Liver (tissue), 9 donors: ENCODE data around the gene RYR3. TPM values are rescaled to one million over a fixed set of nuclear protein-coding genes. Genes with fewer than 3 reads are reported as not detected.
A peak's percentile ranks its signal among the peaks of the same experiment; 100 is the strongest.

Experiments
- DNase-seq: peaks from one replicate; pipeline ENCODE4 v3.0.0-alpha.2; 2017; ENCODE audit warnings: low spot score
- H3K27ac ChIP-seq, 2 donors: one replicate each; pipeline ENCODE4 v1.7.0; 2013; ENCODE audit warnings: inconsistent platforms in 2 of 2, low read length in 2 of 2, control low read depth in 1 of 2, low read depth in 1 of 2, mild to moderate bottlenecking in 1 of 2
- H3K27me3 ChIP-seq, 4 donors: one replicate each; pipeline versions ENCODE4 v1.6.1 to v1.7.0; 2013; ENCODE audit warnings: low read length in 3 of 4, inconsistent platforms in 1 of 4, mild to moderate bottlenecking in 1 of 4, moderate library complexity in 1 of 4; ENCODE audit not compliant: control insufficient read depth in 4 of 4, insufficient read depth in 4 of 4
- H3K36me3 ChIP-seq, 4 donors: one replicate each; pipeline versions ENCODE4 v1.6.1 to v1.7.0; 2013; ENCODE audit warnings: low read length in 3 of 4, mild to moderate bottlenecking in 3 of 4, low read depth in 1 of 4, moderate library complexity in 1 of 4; ENCODE audit not compliant: control insufficient read depth in 4 of 4, insufficient read depth in 3 of 4
- H3K4me1 ChIP-seq, 4 donors: one replicate each; pipeline versions ENCODE4 v1.6.1 to v1.7.0; 2013; ENCODE audit warnings: low read length in 3 of 4, mild to moderate bottlenecking in 3 of 4, moderate library complexity in 1 of 4; ENCODE audit not compliant: control insufficient read depth in 4 of 4, insufficient read depth in 4 of 4
- H3K4me3 ChIP-seq, 3 donors: one replicate each; pipeline versions ENCODE4 v1.6.1 to v1.7.0; 2013; ENCODE audit warnings: low read length in 3 of 3, control low read depth in 1 of 3, low read depth in 1 of 3, mild to moderate bottlenecking in 1 of 3
- H3K9ac ChIP-seq, 2 donors: one replicate each; pipeline ENCODE4 v1.7.0; 2013; ENCODE audit warnings: low read length in 2 of 2, mild to moderate bottlenecking in 2 of 2, moderate library complexity in 2 of 2, control low read depth in 1 of 2, low read depth in 1 of 2
- H3K9me3 ChIP-seq, 4 donors: one replicate each; pipeline versions ENCODE4 v1.6.1 to v1.7.0; 2013; ENCODE audit warnings: low read length in 3 of 4; ENCODE audit not compliant: control insufficient read depth in 4 of 4
- CTCF ChIP-seq: fragments of 150-350 bp; IDR thresholded peaks from 2 replicates; pipeline ENCODE4 v1.5.1; 2017; ENCODE audit warnings: improper control_type of control experiment, low read depth, low read length; ENCODE audit not compliant: missing input control
- EGR1 ChIP-seq, 2 donors: IDR thresholded peaks; 2 replicates each; pipeline ENCODE4 v1.6.1; 2016 to 2018; ENCODE audit warnings: antibody characterized with exemption in 2 of 2, low read depth in 2 of 2
- FOXA1 ChIP-seq: IDR thresholded peaks from 2 replicates; pipeline ENCODE4 v1.6.1; 2016; ENCODE audit warnings: antibody characterized with exemption
- GABPA ChIP-seq, 2 donors: IDR thresholded peaks in 1 of 2; conservative IDR thresholded peaks in 1 of 2; 2 replicates each; pipeline ENCODE4 v1.6.1; 2016; ENCODE audit warnings: antibody characterized with exemption in 2 of 2, mild to moderate bottlenecking in 1 of 2, moderate library complexity in 1 of 2
- HNF4A ChIP-seq, 2 donors: conservative IDR thresholded peaks; 2 replicates each; pipeline ENCODE4 v1.6.1; 2016; ENCODE audit warnings: antibody characterized with exemption in 2 of 2, mild to moderate bottlenecking in 2 of 2
- HNF4G ChIP-seq: IDR thresholded peaks from 2 replicates; pipeline ENCODE4 v1.6.1; 2016; ENCODE audit warnings: antibody characterized with exemption
- JUND ChIP-seq, 2 donors: IDR thresholded peaks; 2 replicates each; pipeline ENCODE4 v1.6.1; 2016; ENCODE audit warnings: antibody characterized with exemption in 2 of 2
- MAX ChIP-seq: IDR thresholded peaks from 2 replicates; pipeline ENCODE4 v1.6.1; 2016; ENCODE audit warnings: antibody characterized with exemption
- NR2F2 ChIP-seq: IDR thresholded peaks from 2 replicates; pipeline ENCODE4 v1.6.1; 2016; ENCODE audit warnings: antibody characterized with exemption
- RAD21 ChIP-seq, 2 donors: IDR thresholded peaks; 2 replicates each; pipeline ENCODE4 v1.6.1; 2016; ENCODE audit warnings: antibody characterized with exemption in 2 of 2, mild to moderate bottlenecking in 2 of 2
- REST ChIP-seq: IDR thresholded peaks from 2 replicates; pipeline ENCODE4 v1.6.1; 2016; ENCODE audit warnings: antibody characterized with exemption, mild to moderate bottlenecking
- RXRA ChIP-seq, 2 donors: IDR thresholded peaks; 2 replicates each; pipeline ENCODE4 v1.6.1; 2017 to 2018; ENCODE audit warnings: antibody characterized with exemption in 2 of 2, mild to moderate bottlenecking in 1 of 2
- SP1 ChIP-seq: IDR thresholded peaks from 2 replicates; pipeline ENCODE4 v1.6.1; 2018; ENCODE audit warnings: antibody characterized with exemption, mild to moderate bottlenecking
- TAF1 ChIP-seq: conservative IDR thresholded peaks from 2 replicates; pipeline ENCODE4 v1.6.1; 2016; ENCODE audit warnings: antibody characterized with exemption, mild to moderate bottlenecking
- YY1 ChIP-seq: IDR thresholded peaks from 2 replicates; pipeline ENCODE4 v1.6.1; 2016; ENCODE audit warnings: antibody characterized with exemption, mild to moderate bottlenecking
- ZBTB33 ChIP-seq: IDR thresholded peaks from 2 replicates; pipeline ENCODE4 v1.6.1; 2016; ENCODE audit warnings: antibody characterized with exemption
- WGBS: extraction: QIAGEN DNeasy Blood & Tissue Kit; methylation state at CpG from one replicate; pipeline ENCODE4 v1.1.7; 2013; 5-methylcytosine and 5-hydroxymethylcytosine counted together
- polyA plus RNA-seq, 2 donors: library from polyadenylated mRNA; stranded (reverse) in 1 of 2; unstranded in 1 of 2; fragments of 200-250 nt in 1 of 2; fragments of >200 nt in 1 of 2; fragmentation: Nextera tagmentation in 1 of 2; extraction: Ambion mirVana in 1 of 2; gene quantifications; one replicate each; pipeline versions ENCODE4 v1.2.1 to v1.2.3, GENCODE V29; 2013 to 2015
- total RNA-seq, 2 donors: library from RNA; depleted of rRNA; stranded (reverse); fragments of >200 nt; gene quantifications; one replicate each; pipeline ENCODE4 v1.2.3, GENCODE V29; 2014
- donor health status: healthy.
- donor health status: healthy.
- donor health status: healthy.
- donor health status: healthy.
- donor health status: healthy.

Gene RYR3
- total and polyA plus RNA-seq, 4 donors, result 0.01 to 1.1 (median 0.22) TPM

DNA sequence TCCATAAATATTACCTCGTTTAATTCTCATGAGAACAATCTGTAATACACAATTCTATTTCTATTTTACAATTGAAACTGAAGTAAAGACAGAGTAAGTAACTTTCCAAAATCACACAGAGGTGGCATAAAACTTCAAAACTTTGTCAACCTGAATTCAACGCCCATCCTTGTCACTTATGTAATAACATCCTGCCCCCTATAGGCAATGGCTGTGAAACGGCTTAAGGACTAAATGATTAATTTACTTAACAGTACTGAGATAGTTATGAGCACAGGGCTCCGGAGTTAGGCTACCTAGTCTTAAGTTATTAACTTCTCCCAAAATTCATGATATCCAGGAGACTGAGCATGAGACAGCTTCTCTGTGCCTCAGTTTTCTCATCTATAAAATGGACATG lies 364.5 kb downstream of the RYR3 start:
- 32% methylated on average over 4 of the region's 4 CpGs for WGBS
- Histone ChIP-seq H3K4me1 (no peaks in the 10 kb centered on the region), H3K36me3 (no peaks in the 10 kb centered on the region), H3K27ac (no peak overlapping the region), H3K27me3 (peaks cover 0 to 6% (median under 1%) of the 10 kb centered on the region in 4 donors), H3K9me3 (no peaks in the 10 kb centered on the region), H3K9ac (no peak overlapping the region), H3K4me3 (no peak overlapping the region)
- TF ChIP-seq CTCF (peak; percentile 22), NR2F2 (no peak), ZBTB33 (no peak), YY1 (no peak), RAD21 (IDR thresholded peaks at IDR 0.05) (peak; percentile 54 to 58), EGR1 (IDR thresholded peaks at IDR 0.05; ENCODE audit: low read depth in 2 of 2) (no peak), HNF4A (conservative IDR thresholded peaks at IDR 0.05) (no peak), RXRA (IDR thresholded peaks at IDR 0.05) (no peak)
- no peak for DNase-seq

DNA sequence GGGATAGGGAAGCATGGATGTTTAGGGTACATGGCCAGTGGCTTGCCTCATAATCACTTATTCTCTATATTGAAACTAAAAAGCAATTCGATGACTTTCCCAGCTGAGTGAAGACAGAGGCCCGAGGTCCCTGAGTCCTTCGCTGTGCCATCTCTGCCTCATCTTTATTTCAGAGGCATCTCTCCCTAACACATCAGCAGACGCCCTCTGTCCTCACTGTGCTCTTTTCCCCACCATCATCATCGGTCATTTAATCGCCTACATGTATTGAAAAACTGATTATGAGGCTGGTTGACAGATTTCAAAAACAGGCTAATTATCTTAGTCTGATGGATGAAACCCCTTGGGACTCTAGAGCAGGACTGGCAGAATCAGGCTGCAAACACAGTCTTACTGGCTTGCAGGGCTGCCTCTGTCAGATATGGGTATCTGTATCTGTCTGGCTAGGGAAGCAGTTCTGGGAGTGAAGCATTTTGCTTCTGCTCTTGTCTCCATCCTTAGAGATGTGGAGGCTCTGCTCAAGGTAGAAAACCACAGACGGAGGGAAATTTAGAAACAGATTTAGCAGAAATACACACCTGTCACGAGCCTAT lies 366.6 kb downstream of the RYR3 start:
- no peak for DNase-seq
- no peak overlapping the region for H3K9ac ChIP-seq
- WGBS, result 83% methylated on average over 8 of the region's 8 CpGs
- H3K27me3 ChIP-seq, result peaks cover 0 to 6% (median 0%) of the 10 kb centered on the region in 4 donors
- no peaks in the 10 kb centered on the region for H3K36me3 ChIP-seq
- H3K4me3 ChIP-seq, result no peak overlapping the region
- TF ChIP-seq RXRA (IDR thresholded peaks at IDR 0.05) (no peak), EGR1 (IDR thresholded peaks at IDR 0.05; ENCODE audit: low read depth in 2 of 2) (no peak), TAF1 (no peak), JUND (IDR thresholded peaks at IDR 0.05) (no peak), GABPA (IDR thresholded peaks at IDR 0.05 in 1 of 2, conservative IDR thresholded peaks at IDR 0.05 in 1 of 2) (no peak), NR2F2 (no peak), SP1 (no peak), HNF4G (no peak), RAD21 (IDR thresholded peaks at IDR 0.05) (no peak), ZBTB33 (no peak), FOXA1 (no peak), MAX (no peak), CTCF (no peak), REST (no peak)
- no peaks in the 10 kb centered on the region for H3K9me3 ChIP-seq
- H3K4me1 ChIP-seq, result no peaks in the 10 kb centered on the region
- H3K27ac ChIP-seq, result no peak overlapping the region
